ENCODE measurements around the gene ARHGEF37. TPM values are rescaled to one million over a fixed set of nuclear protein-coding genes. Genes with fewer than 3 reads are reported as not detected.
"Not testable (repeated sequence)": the region's sequence is repeated elsewhere in the genome, so short reads cannot be mapped to it uniquely, and the experiment has no call there.

ARHGEF37 gene
- total RNA-seq, 2 donors from 2014 or later = 14.2 to 23.5 TPM

DNA sequence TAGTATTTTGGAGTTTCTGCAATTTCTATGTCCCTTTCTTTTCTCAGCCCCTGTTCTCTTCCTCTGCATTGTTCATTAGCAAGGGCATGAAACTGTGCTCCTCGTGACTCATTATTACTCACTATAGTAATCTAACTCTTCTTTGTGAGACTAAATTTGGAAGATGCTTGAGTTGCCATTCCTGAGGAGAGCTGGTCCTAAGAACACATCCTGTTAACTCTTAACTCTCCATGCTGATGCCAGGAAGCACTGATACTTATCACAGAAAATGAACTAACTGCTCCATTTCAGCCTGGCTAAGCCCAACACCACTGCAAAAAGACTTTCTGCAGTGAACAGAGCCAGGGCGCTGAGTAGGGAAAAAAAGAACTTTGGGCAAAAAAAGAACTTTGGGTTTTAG is 19.4 kb upstream of the ARHGEF37 start:
- intact Hi-C loops (cut with DNase I, micrococcal nuclease) = loop anchor here (5.0 to 10.0 kb wide), 3 partner anchors 120 to 177 kb away; no protein-coding TSS in a partner anchor
- DNase-seq = no peak
- ATAC-seq = no peak

DNA sequence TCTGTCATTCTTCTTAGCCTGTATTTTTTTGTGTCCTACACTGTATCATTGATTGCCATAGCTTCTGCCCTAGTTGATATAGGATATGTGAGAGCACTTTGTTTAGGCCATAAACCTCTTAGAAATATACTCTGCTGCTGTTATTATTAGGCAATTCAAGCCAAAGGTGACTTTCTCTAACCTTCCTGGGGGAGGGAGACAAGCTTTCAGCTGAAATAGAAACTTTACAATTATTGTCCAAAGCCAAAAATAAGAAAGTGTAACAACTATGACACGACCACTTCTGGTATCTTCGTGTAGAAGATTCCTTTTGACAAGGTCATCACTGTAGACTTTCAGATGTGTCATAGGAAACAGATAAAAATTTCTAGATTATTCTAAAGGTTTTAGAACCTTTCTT is 17.8 kb upstream of the ARHGEF37 start:
- intact Hi-C loops (cut with DNase I, micrococcal nuclease) = loop anchor here (5.0 to 10.0 kb wide), 3 partner anchors 121 to 179 kb away; no protein-coding TSS in a partner anchor
- DNase-seq = no peak
- ATAC-seq = no peak

DNA sequence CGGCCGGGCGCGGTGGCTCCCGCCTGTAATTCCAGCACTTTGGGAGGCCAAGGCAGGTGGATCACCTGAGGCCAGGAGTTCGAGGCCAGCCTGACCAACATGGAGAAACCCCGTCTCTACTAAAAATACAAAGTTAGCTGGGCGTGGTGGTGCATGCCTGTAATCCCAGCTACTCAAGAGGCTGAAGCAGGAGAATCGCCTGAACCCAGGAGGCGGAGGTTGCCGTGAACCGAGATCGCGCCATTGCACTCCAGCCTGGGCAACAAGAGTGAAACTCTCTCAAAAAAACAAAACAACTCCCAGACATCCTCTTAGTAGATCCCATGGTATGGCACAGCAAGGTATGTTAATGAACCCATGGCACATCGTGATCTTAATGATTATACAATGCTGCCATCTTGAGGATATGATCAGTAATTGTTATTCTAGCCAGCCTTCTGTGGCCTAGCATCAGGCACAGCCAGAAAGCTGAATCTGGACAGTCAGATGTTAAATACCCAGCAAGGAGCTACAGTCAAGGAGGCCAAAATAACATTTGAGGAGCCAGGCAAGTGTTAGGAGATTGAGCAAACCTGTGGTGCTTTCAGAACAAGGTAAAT is 16.7 kb upstream of the ARHGEF37 start:
- intact Hi-C loops (cut with DNase I, micrococcal nuclease) = loop anchor here (5.0 to 10.0 kb wide), 4 partner anchors 122 to 182 kb away; no protein-coding TSS in a partner anchor
- peak; percentile 94 for ATAC-seq
- not testable (repeated sequence) for DNase-seq

DNA sequence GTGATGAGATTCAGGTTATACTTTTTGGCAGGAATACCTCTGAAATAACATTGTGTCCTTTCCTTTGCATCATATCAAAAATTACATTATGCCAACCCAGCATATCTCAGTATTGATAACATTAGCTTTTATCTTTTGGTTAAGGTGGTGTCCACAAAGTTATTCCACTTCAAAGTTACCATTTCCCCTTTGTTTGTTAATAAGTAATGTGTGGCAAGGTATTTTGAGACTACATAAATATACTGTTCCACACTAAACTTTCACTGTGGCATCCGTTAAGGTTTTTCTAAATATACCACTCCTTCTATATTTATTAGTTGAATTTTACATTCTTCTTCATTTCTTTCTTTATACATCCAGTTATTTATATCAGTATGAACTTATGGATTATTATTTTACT is 14.1 kb upstream of the ARHGEF37 start:
- intact Hi-C loops (cut with DNase I, micrococcal nuclease) = loop anchor here (5.0 to 10.0 kb wide), 2 partner anchors 182 to 185 kb away; no protein-coding TSS in a partner anchor
- ATAC-seq = no peak

DNA sequence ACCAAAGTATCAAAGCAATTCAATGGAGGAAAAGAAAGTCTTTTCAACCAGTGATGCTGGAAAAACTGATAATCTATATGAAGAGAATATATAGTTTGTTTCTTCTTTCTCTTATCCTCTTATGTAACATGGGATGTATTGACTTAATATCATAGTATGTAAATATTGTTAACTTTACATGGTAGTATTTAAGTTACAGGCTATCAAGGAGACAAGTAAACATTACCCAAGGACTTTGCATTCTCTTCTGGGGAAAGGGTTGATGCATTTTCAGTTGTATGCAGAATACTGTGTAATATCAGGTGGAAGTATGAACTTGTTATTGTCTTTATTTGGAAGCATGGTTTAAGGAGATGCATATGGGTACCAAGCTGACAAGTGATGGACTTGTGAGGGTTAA is 9.1 kb upstream of the ARHGEF37 start:
- DNase-seq (no peak), ATAC-seq (peak; percentile 75)
- intact Hi-C loops (cut with DNase I, micrococcal nuclease) = no loop called here

More for the DNA sequence above, 14.1 kb upstream of the ARHGEF37 start:
- DNase-seq = no peak

DNA sequence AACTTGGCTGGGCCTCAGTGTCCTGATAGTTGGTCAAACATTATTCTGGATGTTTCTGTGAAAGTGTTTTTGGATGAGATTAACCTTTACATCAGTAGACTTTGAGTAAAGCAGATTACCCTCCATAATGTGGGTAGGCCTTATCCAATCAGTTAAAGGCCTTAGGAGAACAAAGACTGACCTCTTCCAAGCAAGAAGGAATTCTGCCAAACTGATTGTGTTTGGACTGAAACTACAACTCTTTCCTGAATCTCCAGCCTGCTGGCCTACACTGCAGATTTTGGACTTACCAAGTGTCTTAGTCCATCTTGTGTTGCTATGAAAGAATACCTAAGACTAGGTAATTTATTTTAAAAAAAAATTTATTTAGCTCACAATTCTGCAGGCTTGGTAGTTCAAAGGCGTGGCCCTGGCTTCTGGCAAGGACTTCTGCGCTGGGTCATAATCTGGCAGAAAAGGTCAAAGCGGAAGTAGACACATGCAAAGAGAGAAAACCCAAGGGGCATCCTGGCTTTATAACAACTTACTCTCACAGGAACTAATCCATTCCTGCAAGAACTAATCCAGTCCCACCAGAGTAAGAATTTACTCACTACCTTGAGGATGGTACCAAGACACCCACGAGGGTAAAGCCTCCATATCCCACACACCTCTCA is 8.6 kb upstream of the ARHGEF37 start:
- DNase-seq (no peak), ATAC-seq (peak; percentile 68)
- intact Hi-C loops (cut with DNase I, micrococcal nuclease) = no loop called here

DNA sequence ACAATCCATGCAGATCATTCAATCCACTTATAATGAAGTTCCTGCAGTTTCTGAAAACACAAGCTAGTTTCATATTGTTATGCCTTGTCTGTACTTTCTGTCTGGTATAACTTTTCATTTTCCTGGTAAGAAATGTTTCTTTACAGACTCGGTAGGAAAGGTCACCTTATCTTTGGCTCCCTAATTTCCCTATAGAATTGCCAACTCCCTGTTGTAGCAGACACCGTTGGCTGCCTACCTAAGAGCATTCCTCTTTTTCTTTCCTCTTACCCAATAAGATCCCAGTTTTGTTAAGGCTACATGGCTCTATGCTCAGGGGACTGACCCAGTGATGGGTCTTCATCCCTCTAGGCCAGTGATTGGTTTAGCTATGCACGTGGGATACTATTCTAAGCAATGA is 6.2 kb upstream of the ARHGEF37 start:
- intact Hi-C loops (cut with DNase I, micrococcal nuclease) = no loop called here
- ATAC-seq (peak; percentile 46), DNase-seq (no peak)

DNA sequence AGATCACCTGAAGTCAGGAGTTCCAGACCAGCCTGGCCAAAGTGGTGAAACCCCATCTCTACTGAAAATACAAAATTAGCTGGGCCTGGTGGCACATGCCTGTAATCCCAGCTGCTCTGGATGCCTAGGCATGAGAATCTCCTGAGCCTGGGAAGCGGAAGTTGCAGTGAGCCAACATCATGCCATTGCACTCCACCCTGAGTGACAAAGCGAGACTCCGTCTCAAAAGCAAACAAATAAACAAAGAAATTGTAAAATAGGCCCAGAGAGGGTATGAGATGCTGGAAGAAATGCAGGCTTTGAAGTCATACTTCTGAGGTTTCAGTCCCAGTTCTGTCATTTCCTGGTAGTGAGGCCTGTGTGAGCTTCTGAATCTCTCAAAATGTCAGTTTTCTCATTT is 5.3 kb upstream of the ARHGEF37 start:
- no peak for ATAC-seq
- intact Hi-C loops (cut with DNase I, micrococcal nuclease) = no loop called here
- no peak for DNase-seq

DNA sequence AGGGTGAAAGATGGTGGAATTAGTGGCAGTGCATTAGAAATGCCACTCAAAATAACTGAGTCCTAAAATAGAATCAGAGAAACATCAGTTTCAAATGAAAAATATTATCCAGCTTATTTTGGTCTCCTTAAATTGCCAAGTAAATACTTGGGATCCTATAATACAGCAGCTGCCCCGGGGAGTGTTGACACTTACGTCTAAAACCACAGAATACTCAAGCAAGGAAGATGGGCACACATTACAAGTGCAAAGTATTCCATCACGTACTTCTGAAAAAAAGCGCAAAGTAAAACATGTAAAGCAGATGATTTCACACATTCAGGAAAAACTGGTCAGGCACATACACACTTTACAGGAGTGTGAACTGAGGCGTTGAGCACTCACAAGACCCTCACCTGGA is 2.4 kb upstream of the ARHGEF37 start:
- ATAC-seq (no peak), DNase-seq (no peak)
- intact Hi-C loops (cut with DNase I, micrococcal nuclease) = no loop called here

DNA sequence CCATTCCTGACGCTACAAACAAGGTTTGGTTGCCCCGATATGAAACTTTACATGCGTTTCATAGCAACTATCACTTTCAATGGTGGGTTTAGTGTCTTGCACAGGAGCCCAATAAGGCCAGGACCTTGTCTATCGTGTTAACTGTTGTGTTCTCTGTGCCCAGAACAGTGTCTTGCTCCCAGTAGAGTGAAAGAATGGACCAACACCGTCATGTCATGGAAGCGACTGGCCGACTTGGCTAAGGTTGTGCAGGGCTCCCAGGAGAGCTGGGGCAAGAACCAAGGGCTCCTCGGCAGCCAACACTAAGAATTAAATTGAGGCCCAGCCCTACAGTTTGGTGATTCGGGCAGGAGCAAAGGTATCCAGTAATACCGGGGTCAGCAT is 498 bp upstream of the ARHGEF37 start:
- DNase-seq = no peak

DNA sequence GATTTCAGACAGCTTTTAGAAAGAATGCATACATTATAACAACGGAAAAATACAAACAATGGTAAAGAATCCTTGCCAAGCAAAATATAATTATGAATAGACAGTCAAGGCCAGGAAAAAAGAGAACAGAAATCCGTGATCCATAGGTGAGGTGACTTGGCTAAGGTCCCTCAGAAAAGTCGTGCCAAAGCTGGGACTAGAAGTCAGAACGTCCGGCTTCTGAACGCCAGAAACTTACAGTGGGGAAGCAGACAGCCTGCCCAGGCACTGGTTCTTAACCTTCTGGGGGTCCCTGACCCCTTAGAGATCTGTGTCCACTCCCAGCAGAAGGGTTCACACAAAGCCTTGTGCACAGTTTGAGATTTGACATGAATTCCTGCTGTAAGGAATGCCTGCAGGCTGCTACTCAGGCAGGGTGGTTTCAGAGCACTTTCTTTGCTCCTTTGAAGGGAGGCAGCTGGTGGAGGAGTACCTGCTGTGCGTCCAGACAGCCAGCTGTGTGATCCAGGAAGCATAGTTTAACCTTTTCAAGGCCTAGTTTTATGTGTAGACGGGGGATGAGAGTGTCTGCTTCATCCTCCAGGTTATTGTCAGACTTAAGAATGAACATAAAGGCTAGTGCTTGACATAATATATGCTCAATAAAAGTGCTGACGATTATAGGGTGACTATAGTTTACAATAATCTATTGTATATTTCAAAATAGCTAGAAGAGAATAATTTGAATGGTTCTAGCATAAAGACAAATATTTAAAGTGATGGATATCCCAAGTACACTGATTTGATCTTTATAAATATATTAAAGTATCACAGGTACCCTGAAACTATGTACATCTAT is 852 bp downstream of the ARHGEF37 start:
- ATAC-seq = peak; percentile 71

More for the DNA sequence above, 498 bp upstream of the ARHGEF37 start:
- intact Hi-C loops (cut with DNase I, micrococcal nuclease) = no loop called here
- ATAC-seq = peak; percentile 37

DNA sequence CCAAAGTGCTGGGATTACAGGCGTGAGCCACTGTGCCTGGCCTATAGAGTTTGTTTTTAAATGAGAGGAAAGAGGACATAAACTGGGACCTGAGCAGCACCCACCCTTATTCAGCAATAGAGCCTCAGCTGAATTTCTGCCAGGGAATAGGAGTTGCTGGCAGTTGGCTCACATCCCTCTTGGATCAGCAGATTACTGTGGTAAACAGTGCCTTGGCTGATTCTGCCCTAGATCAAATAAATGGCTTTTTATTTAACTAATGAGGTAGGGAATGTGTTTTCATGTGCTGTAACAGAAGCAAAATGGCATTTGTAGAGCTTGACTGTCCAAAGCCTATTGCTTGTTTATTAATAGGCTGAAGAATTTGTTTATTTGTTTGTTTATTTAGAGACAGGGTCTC is 2.1 kb downstream of the ARHGEF37 start:
- intact Hi-C loops (cut with DNase I, micrococcal nuclease) = no loop called here
- ATAC-seq (peak; percentile 34), DNase-seq (peak in 1 of 2 donors; percentile 62)

More for the DNA sequence above, 852 bp downstream of the ARHGEF37 start:
- DNase-seq = peak; percentile 50 to 65
- intact Hi-C loops (cut with DNase I, micrococcal nuclease) = no loop called here

DNA sequence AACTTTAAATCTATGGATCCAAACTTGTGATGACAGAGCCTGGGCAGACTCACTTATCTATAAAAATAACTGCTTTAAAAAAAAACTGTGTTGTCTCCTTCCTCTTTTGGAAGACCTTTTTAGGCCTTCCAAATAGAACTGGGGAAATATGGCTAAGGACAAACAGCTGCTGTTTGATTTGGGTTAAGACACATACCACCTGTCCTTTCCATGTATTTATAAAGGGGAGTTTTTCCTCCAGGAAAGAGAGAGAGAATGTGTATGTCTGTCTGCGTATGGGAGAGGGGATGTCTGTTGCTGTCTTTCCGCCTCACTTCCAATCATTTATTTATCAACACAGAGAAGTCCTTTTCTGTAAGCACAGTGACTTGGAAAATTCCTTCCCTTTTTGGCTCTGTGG is 2.8 kb downstream of the ARHGEF37 start:
- intact Hi-C loops (cut with DNase I, micrococcal nuclease) = no loop called here
- DNase-seq (no peak), ATAC-seq (no peak)

DNA sequence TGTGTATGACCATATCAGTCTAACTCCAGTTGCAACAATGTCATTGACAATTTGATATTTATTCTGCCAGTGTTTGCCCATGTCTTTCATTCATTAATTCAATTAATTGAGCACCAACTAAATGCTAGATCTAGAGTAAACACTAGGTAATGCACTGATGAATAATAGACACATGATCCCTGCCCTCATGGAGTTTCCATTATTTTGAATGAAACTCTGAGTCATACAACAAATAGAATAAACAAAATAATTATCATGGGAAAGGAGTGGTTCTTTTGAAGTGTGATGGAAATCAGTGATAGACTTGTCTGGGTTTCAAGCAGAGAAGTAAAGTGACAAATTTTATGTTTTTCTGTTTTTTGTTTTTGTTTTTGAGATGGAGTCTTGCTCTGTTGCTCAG is 4.6 kb downstream of the ARHGEF37 start:
- ATAC-seq (no peak), DNase-seq (no peak)
- intact Hi-C loops (cut with DNase I, micrococcal nuclease) = no loop called here

DNA sequence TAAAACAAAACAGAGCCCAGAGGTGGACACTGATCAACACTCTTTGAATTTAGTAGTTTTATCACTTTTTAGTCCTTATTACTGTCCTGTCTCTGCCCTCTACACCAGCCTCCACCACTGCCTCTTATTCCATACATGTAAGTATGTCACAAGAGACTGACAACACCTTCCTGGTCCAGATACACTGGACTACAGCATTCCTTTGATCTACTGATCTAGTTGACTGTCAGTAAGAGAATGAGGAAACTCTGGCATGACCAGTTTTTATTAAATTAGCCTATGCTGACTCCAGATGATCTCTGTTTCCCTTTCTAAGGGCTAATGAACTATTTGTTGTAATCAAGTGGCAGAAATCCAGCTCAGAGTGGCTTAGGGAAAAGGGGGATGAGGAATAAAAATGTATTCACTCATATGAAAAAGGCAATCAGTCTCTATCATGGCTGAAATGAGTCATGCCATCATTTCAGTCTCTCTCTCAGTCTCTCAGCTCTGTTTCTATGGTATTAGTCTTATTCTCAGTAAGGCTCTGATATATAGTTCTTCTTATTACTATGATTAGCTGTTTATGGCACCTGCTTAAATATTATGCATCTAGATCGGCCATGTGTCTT is 5.5 kb downstream of the ARHGEF37 start:
- intact Hi-C loops (cut with DNase I, micrococcal nuclease) = no loop called here
- DNase-seq (no peak), ATAC-seq (peak; percentile 48)

DNA sequence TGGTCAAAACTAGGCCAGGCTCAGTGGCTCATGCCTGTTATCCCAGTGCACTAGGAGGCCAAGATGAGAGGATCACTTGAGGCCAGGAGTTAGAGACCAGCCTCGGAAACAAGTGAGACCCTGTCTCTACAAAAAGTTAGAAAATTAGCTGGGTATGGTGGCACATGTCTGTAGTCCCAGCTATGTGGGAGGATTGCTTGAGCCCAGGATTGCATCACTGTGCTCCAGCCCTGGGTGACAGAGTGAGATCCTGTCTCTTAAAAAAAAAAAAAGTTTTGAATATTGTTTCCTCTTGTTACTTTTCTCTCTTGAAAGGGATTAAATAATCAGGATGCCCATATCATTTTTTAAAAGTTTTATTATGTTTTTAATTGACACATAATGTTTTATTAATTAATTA is 7.6 kb downstream of the ARHGEF37 start:
- no peak for ATAC-seq
- intact Hi-C loops (cut with DNase I, micrococcal nuclease) = no loop called here

DNA sequence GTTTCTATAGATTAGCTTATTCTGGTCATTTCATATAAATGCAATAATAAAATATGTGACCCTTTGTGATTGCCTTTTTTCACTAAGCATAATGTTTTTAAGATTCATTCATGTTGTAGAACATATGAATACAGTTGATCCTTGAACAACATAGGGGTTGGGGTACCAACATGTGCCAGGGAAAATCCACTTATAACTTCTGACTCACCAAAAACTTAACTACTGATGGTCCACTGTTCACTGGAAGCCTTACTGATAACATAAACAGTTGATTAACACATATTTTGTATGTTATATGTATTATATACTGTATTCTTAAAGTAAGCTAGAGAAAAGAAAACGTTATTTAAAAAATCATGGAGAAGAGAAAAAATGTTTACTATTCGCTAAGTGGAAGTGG is 12.1 kb downstream of the ARHGEF37 start:
- intact Hi-C loops (cut with DNase I, micrococcal nuclease) = no loop called here
- DNase-seq (no peak), ATAC-seq (no peak)

More for the DNA sequence above, 7.6 kb downstream of the ARHGEF37 start:
- no peak for DNase-seq

DNA sequence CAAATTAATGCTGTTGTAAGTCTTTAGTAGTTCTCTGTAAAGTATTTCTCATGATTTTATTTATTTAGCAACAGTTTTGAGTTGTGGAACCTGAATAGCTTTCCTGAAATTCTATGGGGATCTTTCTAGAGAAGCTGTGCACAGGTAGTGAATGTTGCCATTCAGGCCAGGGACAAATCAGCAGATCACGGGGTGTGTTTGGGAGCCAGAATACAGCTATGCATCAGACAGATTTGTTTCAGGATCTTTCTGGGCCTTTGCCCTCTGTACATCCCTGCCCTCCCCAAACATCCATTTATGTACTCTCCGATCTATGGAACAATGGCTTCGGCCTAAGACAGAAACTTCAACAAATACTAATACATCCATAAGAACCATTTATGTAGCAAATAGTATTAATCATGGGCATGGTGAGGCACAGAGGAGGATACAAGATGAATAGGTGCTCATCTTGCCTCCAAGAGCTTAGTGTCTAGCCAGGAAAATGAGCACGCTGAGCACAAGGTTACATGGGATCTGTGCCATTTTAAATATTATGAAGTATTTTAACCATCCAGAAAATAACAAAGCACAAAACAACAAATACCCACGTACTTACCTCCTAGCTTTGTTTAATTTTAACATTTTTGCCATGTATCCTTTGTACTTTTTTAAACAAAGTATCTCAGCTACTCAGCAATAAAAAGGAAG is 13.1 kb downstream of the ARHGEF37 start:
- intact Hi-C loops (cut with DNase I, micrococcal nuclease) = no loop called here
- no peak for DNase-seq
- no peak for ATAC-seq

DNA sequence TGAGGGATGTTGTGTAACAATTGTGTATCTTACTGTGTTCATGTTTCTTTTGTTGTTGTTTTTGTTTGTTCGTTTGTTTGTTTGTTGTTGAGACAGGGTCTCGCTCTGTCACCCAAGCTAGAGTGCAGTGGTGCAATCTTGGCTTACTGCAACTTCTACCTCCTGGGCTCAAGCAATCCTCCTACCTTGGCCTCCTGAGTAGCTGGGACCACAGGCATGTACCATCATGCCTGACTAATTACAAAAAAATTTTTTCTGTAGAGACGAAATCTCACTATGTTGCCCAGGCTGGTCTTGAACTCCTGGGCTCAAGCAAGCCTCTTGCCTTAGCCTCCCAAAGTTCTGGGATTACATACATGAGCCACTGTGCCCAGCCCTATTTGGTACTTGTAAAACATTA is 13.8 kb downstream of the ARHGEF37 start:
- DNase-seq; ATAC-seq; intact Hi-C loops (cut with DNase I, micrococcal nuclease): not testable (repeated sequence)
